AG09309 (cell line): ENCODE results near the gene SSB.
"Not testable (repeated sequence)": the region's sequence is repeated elsewhere in the genome, so short reads cannot be mapped to it uniquely, and the experiment has no call there.

ENCODE experiments used
- DNase-seq: peaks from one replicate; pipeline ENCODE4 v3.0.0-alpha.2; 2010; ENCODE audit warnings: low read depth
- H3K4me3 ChIP-seq: 2 replicates; pipeline ENCODE4 v1.5.1; 2011; ENCODE audit warnings: mild to moderate bottlenecking, low read depth, low read length, moderate library complexity; ENCODE audit not compliant: control insufficient read depth
- TF ChIP-seq, protein P1 (sequence below): IDR thresholded peaks from 2 replicates; pipeline ENCODE4 v1.5.1; 2011; ENCODE audit warnings: mild to moderate bottlenecking, low read depth, low read length, inconsistent platforms; ENCODE audit not compliant: insufficient read depth, control insufficient read depth; ENCODE audit errors: missing control alignments

SSB gene

DNA sequence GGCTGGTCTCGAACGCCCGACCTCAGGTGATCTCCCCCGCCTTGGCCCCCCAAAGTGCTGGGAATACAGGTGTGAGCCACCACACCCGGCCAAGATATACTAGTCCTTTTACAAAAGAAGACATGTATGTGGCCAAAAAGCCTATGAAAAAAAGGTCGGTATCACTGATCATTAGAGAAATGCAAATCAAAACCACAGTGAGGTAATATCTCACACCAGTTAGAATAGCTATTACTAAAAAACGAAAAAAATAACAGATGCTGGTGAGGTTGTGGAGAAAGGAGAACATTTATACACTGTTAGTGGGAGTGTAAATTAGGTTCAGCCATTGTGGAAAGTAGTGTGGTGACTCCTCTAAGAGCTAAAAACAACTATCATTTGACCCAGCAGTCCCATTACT lies 38.7 kb upstream of the SSB start:
- no peak for DNase-seq
- no peak overlapping the region for H3K4me3 ChIP-seq
- TF ChIP-seq, protein P1, sequence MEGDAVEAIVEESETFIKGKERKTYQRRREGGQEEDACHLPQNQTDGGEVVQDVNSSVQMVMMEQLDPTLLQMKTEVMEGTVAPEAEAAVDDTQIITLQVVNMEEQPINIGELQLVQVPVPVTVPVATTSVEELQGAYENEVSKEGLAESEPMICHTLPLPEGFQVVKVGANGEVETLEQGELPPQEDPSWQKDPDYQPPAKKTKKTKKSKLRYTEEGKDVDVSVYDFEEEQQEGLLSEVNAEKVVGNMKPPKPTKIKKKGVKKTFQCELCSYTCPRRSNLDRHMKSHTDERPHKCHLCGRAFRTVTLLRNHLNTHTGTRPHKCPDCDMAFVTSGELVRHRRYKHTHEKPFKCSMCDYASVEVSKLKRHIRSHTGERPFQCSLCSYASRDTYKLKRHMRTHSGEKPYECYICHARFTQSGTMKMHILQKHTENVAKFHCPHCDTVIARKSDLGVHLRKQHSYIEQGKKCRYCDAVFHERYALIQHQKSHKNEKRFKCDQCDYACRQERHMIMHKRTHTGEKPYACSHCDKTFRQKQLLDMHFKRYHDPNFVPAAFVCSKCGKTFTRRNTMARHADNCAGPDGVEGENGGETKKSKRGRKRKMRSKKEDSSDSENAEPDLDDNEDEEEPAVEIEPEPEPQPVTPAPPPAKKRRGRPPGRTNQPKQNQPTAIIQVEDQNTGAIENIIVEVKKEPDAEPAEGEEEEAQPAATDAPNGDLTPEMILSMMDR, result no peak

DNA sequence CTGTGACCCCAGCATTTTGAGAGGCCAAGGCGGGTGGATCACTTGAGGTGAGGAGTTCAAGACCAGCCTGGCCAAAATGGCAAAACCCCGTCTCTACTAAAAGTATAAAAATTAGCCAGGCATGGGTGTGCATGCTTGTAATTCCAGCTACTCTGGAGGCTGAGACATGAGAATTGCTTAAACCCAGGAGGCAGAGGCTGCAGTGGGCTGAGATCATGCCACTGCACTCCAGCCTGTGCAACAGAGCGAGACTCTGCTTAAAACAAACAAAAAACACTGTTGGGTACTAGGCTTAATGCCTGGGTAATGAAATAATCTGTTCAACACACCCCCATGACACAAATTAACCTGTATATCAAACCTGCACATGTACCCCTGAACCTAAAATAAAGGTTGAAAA lies 37.9 kb upstream of the SSB start:
- DNase-seq, result not testable (repeated sequence)

DNA sequence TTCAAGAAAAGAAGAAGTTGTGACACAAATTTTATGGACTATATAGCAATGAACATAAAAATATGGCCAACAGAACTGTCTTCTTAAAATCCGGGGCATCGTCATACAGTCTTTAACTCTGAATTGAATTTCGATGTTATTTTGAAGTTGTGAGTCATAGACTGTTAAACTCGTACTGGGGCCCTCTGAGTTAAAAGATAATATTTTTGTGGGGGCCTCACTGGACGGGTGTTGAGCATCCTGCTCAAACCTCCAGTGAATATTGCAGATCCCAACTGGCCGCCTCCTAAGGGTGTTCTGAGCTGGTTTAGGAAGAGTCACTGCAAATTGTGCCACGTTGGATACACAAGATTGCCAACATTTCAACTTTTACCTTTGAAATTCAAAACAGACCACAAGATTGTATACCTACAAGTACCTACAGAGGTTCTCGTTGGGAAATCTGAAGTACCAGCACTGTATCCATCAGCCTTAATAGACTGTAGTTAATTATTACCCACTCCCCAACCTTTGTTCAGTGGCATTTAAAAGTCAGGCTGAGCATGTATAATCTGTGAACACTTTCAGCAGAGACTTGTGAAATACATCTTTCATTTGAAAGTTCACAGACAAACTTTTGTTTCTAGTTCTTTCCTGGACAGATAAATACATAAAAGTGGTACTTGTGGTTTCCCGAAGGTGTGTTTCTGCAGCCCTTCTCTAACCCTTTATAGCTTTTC lies 37.3 kb upstream of the SSB start:
- no peak for DNase-seq
- TF ChIP-seq, protein P1, result no peak
- no peak overlapping the region for H3K4me3 ChIP-seq

More for the DNA sequence above, 37.9 kb upstream of the SSB start:
- not testable (repeated sequence) for H3K4me3 ChIP-seq

DNA sequence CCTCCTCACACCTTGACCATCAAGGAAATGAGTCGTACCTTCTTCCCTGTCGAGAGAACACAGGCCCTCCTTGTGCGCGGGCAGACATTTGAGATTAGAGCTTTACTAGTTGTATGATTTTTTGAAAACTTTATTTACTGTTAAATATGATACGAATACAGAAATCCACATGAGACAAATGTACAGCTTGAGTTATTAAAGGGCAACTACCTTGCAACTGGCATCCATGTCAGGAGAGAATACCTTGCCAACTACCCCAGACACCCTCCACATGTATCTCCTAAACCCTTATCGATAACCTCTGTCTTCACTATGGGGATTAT lies 36.7 kb upstream of the SSB start:
- no peak for DNase-seq
- TF ChIP-seq, protein P1, result no peak
- no peak overlapping the region for H3K4me3 ChIP-seq

DNA sequence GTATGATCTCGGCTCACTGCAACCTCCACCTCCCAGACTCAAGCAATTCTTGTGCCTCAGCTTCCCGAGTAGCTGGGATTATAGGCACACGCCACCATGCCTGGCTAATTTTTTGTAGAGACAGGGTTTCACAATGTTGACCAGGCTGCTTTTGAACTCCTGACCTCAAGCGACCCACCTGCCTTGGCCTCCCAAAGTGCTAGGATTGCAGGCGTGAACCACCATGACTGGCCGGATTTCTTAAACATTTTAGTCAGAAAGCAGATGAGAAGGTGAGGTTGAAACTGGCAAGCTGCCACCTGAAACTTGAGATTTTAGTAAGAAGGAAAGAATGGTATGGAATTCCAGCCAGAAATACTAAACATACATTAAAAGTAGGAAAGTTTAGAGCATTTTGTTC lies 33.1 kb upstream of the SSB start:
- TF ChIP-seq, protein P1, result no peak
- H3K4me3 ChIP-seq, result no peak overlapping the region
- no peak for DNase-seq

DNA sequence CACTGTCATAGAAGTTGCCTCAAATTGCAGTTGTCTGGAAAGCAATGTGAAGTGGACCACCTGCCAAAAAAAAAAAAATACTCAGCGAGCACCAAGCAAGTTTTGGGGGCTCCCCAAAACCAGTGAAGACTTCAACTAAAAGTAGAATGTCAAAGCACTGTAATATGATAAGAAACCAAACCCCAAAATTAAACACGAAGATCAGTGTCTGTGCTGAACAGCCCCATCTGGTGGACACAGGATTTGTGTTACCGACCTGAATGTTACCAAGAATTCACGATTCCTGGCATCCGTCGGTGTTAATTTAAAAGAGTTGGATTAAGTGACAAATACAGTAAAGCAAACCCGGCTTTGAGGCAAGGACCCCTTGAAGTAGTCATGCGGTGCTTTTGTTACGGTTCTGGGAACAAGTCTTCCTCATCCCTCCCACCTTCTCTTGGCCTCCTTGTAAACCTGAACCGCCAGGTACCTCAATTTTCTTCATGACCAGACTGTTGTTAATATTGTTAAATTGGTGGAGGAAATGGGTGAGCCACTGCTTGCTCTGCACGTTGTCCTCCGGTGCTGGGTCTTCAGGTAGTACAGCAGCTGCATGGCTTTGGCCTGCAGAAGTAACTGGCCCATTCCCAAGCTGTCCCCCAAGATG lies 31.3 kb upstream of the SSB start:
- no peak overlapping the region for H3K4me3 ChIP-seq
- no peak for DNase-seq
- TF ChIP-seq, protein P1, result peak; percentile 73

DNA sequence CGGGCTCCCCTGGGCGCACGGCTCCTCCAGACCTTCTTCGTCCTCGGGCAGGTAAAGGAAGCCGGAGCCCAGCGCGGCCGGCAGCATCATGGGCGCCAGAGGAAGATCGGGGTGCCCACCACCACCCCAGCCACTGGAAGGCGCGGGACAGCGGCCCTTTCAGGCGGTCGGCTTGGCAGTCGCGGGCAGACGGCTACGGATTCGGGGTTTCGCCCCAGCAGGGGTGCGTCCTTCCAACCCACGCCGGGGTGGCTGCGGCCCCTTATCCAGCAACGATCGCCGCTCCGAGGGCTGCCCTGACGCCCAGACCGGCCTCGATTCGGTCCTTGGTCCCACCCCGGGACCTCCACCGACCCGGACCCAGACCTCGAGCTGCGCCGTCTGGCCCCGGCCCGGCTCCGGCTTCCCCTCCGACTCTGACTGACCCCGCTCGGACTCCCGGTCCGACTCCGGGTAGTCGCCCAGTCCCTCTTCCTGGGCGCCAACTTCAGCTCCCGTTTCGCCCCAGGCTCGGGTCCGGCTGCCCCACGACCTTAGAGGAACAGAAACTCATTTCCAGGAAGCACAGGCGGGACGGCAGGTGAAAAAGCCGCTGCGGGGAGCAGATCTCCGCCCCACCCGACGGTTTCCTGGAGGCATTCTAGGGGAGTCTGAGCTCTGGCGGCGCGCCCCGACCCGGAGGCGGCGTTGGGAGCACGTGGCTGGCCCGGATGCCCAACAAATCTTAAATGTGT lies 30.2 kb upstream of the SSB start:
- peak overlapping the region; percentile 28 for H3K4me3 ChIP-seq
- TF ChIP-seq, protein P1, result no peak
- DNase-seq, result no peak
